EL (cell line): ENCODE measurements around the gene AUH.

ENCODE experiments used
- DNase-seq: peaks from one replicate; pipeline ENCODE4 v3.0.0-alpha.2; 2016

AUH gene

DNA sequence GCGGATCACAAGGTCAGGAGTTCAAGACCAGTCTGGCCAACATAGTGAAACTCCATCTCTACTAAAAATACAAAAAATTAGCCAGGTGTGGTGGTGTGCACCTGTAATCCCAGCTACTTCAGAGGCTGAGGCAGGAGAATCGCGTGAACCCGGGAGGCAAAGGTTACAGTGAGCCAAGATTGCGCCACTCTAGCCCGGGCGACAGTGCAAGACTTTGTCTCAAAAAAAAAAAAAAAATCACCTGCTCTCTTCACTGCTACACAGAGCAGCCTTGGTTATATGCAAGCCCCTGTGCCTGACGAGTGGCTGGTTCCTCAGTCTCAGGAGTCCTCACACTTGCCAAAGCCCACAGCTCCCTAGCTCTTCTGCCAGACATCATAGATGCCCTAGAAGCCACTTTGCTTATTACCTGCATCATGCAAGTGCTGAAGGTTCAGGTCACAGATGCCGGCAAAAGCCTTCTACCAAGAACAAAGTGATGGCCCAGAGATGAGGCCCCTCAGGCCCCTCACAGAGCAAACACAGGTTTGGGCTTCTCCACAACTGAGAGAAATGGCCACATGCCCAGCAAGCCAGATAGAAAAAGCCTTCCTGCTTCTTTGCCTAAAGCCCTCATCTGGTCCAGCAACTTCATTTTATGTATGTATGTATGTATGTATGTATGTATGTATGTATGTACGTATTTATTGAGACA lies 176.4 kb downstream of the AUH start:
- DNase-seq: no peak

DNA sequence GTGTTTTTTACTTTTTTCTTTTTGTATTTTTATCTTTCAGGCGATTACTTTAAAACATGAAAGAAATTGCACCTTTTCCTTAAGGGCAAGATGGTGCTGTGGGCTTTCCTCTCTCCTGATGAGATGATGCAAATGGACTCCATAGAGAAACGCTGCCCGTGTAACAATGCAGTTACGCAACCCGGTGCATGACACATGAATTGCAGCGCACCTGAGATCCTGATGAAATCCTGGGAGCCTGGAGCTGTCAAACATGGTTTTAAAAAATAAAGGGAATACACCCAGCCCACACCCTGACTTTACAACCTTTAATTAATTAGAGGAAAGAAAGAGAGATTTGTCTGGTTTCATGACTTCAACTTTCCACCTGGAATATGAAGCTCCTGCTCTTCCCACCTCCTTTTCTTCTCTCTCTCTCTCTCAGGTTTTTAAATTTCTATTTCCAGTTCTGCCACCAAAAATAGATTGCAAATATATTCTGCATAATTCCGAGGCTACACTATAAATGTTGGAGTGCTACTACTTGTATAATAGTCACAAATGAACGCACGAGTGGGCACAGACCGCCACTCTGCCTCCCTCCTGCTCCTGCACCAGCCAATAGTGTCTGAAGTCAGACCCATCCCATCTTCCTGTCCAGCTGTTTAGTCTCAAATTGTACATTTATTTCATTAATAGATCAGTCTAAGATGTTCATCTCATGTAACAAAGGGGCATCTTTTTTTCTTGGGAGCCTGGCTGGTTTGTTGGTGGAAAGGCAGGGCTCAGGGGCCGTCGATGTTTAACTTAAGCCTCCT lies 179.1 kb downstream of the AUH start:
- DNase-seq: no peak

DNA sequence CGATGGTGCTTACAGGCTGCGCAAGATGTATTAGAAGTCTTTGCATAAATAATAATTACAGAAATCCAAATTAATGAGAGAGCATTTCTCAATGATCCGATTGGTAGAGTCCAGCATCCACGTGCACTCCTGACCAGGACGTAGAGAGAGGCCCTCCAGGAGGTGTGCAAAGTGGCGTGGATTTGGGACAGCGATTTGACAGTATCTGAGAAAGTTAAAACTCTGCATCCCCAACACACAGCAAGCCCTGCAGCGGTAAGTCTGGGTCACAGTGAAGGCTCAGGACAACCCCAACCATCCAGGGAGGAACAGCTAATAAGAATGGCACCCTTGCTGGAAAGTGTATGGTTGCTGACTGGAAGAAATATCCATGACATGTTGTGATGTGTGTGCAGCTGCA lies 180.2 kb downstream of the AUH start:
- DNase-seq: no peak

DNA sequence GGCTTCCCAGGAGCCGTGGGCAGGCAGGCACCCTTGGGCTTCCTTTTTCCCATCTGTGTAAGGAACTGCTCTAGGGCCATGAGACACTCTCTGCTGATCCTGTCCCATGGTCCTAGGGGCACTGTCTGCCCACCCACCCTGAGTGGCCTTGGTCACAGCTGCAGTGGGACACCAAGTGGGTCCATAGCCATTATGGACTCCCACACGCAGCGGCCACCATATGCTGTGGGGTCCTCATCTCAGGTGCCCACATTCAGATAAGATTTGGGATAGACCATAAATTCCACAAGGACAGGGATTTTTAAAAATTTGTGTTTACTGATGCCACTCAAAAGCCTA lies 180.8 kb downstream of the AUH start:
- DNase-seq: no peak

DNA sequence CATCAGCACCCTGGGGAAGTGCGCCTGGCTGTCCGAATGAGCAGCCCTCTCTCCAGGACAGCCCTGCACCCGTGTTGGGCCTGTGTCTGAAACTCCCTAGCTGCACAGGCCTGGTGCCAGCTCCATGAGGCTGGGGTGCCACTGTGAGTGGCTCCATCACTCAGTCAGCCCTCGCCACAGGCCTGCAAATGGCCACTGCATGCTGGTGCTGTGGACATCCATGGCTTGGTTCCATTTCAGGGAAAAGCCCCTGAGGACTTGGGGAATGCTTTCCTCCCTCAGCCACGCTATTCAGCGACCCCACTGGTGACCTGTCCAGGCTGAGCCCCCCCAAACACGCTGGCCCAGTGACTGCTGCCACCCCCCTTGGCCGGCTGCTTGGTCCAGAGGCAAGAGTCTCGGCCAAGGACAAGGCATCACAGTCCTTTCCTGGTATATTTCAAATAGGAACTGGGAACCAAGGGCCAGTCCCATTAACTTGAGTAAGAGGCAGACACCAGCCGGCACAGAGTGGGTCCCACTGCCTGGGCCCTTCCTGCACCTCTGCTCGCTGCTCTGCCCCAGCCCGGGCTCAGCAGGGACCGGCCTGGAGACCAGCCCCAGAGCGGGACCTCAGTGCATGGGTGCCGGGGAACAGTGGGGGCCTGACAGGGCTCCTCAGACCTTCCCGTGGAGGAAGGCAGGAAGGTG lies 181.3 kb downstream of the AUH start:
- DNase-seq: no peak

DNA sequence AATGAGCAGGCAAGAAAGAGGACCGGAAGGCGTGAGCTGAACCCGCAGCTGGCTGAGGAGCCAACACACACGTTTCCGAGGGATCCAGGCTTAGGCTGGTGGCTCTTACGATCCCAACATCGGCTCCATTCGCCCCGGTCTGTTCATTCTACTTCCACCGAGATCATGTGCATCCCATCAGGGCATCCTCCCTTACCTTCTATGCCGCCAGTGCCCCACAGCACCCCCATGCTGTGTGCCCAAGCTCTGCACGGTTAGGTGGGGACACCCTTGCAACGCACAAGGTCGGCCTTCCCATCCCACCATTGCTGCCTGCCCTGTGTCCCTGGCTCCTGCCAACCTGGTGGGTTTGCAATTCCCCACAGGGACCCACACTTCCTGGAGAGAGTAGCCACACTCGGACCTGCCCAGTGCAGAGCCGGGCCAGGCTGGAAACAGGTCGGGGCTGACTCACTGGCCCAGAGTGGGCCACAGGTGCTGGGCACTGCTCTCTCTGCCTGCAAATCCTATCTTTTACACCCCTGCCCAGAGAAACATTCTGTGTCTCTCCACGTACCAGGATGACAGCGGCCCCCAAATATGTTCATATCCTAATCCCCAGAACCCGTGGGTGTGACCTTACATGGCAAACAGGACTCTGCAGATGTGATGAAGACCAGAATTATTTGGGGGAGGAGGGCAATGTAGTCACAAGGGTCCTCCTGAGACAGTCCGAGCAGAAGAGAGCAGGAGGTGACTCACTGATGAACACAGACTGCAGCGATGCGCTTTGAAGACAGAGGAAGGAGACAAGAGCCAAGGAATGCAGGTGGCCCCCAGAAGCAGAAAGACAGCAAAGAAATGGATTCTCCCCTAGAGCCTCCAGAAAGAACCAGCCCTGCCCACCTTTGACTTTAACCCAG lies 182.2 kb downstream of the AUH start:
- DNase-seq: peak; percentile 93

DNA sequence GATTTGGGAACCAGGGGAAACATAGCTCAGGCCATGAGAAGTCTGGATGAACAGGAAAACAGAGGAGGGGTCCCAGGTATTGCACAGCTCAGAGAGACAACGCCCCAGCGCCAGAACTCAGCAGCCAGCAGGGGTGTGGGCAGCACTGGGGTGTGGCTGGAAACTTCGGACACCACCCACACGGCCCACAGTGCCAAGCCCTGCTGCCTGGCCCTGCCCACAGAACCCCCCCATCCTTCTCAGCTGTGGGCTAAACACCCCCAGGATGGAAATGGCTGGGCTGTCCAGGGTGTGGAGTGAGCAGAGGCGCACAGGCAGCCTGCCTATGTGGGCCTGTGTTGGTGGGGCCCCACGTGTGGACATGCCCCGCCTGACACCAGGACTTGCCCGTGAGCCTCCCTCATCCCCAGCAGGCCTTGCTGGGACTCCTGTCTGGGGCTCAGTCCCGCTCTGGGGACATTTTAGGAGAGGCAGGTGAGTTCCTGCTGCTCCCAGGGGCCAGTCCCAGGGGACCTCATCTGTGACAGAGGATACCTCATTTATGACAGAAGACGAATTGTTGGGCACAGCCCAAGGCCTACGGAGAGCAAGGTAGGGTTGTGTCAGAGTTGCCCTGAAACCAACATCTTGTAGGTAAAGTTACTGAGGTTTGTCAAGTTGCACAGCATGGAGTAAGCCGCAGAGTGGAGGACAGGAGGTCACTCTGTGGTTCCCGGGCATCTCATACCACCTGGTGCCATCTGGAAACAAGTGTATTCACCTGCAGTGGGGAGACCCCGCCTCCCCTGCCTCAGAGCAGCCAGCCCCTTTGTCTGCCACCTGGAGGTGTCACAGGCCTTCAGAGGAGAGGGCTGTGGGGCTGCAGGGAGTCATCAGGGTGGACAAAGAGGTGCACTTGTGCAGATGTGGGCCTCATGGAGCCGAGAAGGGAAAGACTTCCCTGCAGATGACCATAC lies 183.2 kb downstream of the AUH start:
- DNase-seq: no peak

DNA sequence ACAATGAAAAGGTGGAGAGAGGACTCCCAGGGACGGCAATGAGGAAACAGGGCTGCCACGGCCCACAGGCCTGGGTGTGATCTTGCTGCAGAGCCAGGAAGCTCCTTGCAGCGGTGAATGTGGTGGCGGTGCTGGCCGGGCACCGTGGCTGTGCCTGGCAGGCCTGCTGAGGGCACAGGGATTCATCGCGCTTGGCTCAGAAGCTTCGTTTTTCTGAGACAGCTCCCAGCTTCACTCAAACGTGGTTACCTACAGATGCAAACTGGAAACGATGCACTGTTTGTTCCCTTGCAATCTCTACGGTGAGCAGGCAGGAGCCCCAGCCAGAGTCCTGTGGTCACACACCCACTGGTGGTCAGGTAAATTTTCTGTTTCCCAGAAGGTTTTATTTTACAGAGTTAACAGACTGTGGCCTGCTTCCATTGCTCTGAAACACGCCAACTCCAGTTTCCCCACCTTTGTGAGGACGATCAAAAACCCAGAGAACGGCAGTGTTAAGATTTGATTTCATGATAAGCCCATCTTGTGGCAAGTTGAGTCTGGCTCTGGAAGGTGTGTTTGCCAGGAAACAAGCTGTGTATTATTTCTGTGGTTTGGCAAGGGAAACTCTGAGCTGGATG lies 183.9 kb downstream of the AUH start:
- DNase-seq: no peak

DNA sequence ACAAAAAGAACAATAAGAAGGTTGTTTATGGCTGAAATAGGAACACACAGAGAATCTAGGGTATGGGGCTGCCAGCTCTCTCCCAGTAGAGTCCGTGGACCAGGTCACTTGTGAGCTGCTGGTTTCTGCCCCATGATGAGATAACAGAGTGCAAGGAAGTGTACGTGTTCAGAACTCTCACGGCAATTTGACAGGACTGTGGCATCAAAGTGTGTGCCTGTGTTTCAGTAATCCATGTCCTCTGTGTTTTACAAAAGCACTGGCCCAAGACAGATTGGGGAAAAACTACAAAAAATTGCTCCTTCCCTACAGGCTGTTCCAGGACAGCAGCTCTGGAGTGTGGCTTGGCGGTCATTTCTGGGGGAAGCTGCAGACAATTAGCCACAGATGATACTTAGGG lies 184.6 kb downstream of the AUH start:
- no peak for DNase-seq

DNA sequence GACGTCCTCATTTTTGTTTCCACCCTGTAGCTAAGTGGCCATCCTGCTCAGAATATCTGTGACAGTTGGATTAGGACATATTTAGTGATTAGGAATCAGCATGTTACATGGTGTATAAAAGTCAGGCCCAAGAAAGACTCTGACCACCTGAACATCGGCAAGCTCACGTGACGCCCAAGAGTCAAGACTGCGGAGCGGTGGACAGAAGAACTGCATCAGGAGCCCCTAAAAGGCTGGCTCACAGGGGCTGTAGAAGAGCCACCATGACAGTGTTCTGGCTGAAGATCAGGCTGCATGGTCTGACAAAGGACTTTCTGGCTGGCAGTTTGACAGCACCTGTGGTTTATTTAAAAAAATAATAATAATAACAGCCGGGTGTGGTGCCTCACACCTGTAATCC lies 185.3 kb downstream of the AUH start:
- no peak for DNase-seq

DNA sequence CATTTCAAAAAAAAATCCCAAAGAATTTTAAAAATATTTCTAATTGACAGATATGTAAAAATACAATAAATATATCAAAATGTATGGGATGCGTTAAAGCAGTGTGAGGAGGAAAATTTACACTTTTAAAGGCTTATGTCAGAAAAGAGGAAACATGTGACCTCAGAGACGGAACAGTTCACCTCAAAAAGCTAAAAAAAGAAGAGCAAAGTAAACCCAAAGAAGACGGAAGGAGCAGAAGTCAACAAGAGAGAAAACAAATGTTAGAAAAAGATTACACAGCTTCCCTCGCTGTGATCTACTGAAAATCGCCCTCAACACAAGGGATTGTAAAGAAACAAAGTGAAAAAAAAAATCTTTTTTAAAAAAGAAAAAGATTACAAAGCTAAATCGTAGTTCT lies 186.9 kb downstream of the AUH start:
- no peak for DNase-seq

DNA sequence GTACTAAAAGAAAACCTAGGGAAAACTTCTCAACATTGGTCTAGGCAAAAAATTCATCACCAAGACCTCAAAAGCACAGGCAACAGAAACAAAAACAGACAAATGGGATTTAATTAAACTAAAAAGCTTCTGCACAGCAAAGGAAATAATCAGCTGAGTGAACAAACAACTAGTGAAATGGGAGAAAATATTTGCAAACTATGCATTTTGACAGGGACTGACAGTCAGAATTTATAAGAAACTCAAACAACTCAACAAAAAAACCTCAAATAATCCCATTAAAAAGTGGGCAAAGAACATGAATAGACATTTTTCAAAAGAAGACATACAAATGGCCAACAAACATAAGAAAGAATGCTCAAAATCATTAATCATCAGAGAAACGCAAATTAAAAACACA lies 189.4 kb downstream of the AUH start:
- no peak for DNase-seq

DNA sequence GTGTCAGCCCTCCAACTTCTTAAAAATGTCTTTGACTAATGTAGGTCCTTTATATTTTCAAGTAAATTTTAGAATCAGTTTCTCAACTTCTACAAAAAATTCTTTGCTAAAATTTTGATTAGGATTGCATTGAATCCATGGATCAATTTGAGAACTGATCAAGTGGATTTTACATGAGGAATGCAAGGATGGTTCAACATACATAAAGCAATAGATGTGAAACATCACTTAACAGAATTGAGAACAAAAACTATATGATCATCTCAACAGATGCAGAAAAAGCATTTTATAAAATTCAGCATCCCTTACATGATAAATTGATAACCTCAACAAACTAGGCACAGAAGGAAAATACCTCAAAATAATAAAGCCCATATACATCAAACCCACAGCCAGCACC lies 190.8 kb downstream of the AUH start:
- DNase-seq: no peak

DNA sequence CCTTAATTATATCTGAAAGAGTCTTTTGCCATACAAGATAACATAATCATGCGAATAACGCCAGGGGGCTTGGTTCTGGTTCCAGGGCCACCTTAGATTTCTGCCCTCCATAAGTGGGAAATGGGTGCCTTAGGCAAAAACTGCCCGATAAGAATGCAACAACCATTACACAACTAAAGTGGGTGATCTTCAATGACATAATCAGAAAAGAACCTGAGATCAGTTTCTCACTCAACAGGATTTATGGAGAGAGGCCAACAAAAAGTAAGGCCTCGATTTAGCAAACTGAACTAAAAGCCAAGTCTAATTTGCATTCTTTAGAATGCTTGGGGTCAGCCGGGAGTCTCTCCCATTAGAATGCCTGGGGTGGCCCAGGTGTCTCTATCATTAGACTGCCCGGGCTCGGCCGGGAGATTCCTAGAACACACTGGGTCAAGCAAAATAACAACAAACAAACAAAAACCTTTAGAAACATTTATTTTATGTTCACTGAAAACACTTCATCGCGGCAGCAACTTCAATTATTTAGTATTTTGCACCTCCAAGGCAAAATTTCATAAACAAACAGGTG lies 194.8 kb downstream of the AUH start:
- peak; percentile 78 for DNase-seq

DNA sequence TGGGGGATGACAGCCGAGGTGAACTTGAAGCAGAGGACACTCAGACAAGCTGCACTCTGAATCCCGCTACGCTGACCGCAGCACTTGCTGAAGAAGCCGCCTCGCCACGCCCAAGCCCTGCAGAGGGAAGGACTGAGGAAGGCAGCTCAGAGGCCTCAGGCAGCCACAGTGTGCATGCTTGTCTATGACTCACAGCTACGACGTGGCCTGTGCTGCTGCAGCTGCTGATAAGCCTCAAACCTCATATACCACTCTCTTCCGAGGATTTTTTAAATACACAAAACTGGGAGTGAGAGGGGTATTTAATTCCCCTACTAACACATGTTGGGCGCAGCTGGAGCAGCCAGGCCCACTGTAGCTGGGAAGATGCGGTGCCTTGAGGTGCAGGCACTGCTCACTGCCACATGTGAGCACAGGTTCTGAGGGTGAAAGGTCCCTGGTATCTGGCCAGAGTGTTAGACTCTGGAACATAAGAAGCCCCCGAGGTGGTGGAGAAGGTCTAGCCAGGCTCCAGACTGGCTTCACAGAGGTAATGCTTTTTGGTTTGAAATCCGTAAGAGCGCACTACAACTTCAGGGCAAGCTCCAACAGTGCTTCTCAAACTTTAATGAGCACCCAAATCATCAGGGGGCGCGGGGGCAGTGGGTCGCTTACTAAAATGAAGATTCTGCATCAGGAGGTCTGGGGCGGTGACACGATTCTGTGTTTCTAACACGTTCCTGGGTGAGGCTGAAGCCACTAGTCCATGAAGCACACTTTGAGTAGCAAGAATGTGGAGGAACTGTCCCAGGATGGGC lies 196.8 kb downstream of the AUH start:
- DNase-seq: peak; percentile 99
